Panc1 (cell line): Measurements from ENCODE around the gene FSTL5.

Experiments
- POLR2AphosphoS5 ChIP-seq: IDR thresholded peaks from 2 replicates; pipeline ENCODE4 v1.6.1; 2012; ENCODE audit warnings: mild to moderate bottlenecking, low read depth, low read length, moderate library complexity
- REST ChIP-seq, 2 experiments: IDR thresholded peaks; 2 replicates each; pipeline ENCODE4 v1.6.1; 2011 to 2012; ENCODE audit warnings: low read depth in 2 of 2, control low read depth in 1 of 2, low read length in 1 of 2, mild to moderate bottlenecking in 1 of 2, moderate library complexity in 1 of 2; ENCODE audit not compliant: insufficient read depth in 1 of 2
- SIN3A ChIP-seq: IDR thresholded peaks from 2 replicates; pipeline ENCODE4 v1.6.1; 2012; ENCODE audit warnings: low read depth, mild to moderate bottlenecking, low read length, moderate library complexity, borderline replicate concordance; ENCODE audit not compliant: insufficient read depth
- TF ChIP-seq, protein P1 (sequence below): fragments of 450-650 bp; IDR thresholded peaks from 2 replicates; pipeline ENCODE4 v1.5.1; 2017; ENCODE audit warnings: mild to moderate bottlenecking

- TF ChIP-seq, protein P1, sequence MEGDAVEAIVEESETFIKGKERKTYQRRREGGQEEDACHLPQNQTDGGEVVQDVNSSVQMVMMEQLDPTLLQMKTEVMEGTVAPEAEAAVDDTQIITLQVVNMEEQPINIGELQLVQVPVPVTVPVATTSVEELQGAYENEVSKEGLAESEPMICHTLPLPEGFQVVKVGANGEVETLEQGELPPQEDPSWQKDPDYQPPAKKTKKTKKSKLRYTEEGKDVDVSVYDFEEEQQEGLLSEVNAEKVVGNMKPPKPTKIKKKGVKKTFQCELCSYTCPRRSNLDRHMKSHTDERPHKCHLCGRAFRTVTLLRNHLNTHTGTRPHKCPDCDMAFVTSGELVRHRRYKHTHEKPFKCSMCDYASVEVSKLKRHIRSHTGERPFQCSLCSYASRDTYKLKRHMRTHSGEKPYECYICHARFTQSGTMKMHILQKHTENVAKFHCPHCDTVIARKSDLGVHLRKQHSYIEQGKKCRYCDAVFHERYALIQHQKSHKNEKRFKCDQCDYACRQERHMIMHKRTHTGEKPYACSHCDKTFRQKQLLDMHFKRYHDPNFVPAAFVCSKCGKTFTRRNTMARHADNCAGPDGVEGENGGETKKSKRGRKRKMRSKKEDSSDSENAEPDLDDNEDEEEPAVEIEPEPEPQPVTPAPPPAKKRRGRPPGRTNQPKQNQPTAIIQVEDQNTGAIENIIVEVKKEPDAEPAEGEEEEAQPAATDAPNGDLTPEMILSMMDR = no peak
- TF ChIP-seq POLR2AphosphoS5 (no peak), REST (IDR thresholded peaks at IDR 0.05; ENCODE audit: insufficient read depth in 1 of 2, low read depth in 2 of 2, low read length in 1 of 2) (no peak), SIN3A (no peak)
Observed at GRCh38 chr4:162115333-162115732, 48.5 kb downstream of the FSTL5 start.
